GM19455 (cell line): ENCODE measurements around the gene CDCP2.
"Not testable (repeated sequence)": the region's sequence is repeated elsewhere in the genome, so short reads cannot be mapped to it uniquely, and the experiment has no call there.

Source experiments
- ATAC-seq: cut with Tn5 transposase; IDR thresholded peaks from one replicate; pipeline ENCODE4 v1.9.1; 2021; ENCODE audit not compliant: unreplicated experiment

CDCP2 gene

GRCh38 chr1:54118704-54119103 lies 34.1 kb downstream of the CDCP2 start:
- ATAC-seq = no peak

DNA sequence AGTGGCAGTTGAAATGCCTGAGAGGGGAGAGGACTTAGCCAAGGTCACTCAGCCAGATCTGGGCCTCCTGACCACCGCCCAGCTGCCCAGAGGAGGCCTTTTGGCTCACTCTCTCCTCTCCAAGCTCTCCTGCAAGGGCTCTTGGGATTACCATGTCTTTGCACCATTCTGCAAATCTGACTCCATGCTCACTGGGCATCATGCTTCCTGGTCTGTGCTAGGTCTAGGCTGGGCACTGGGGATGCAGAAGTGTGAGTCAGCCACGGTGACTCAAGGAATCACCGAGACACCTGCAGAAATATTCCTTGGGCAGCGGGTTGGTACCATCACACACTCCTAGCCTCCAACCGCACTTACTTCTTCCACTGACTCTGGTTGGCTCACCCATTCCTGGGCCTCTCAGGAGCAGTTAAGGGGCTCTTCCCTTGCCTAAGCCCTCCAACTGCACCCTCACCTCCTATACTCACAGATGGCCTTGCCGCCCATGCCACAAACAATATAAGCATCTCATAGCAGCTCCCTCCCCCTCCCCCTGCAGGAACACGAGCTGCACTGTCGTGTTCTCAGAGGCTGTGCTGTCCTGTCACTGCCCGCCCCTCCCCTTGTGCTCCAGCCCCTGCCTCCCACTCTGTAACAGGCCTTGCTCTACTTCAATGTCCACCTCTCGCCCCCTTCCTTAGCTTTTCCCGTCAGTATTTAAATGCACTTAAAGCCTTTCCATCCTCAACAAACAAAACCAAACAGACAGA lies 34.8 kb downstream of the CDCP2 start:
- no peak for ATAC-seq

- ATAC-seq = no peak
These were observed 37.3 kb downstream of the CDCP2 start for GRCh38 chr1:54115520-54115919.

DNA sequence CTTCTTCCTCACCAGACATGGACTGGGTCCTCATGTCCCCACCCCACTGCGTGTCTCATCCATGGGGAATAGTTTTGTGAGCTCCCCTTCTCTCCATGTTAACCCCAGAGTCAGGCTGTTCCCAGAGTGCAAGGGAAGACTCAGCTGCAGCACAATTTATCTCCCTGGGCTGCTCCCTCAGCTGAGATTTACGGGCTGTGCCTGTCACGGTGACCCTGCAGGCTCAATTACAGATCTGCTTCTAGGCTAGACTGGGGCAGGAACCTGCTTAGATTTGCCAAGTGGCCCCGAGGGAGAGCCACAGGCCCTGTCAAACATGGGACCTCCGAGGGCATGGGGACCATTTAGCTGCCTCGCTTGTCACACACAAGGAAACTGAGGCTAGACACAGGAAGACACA lies 37.8 kb downstream of the CDCP2 start:
- no peak for ATAC-seq

DNA sequence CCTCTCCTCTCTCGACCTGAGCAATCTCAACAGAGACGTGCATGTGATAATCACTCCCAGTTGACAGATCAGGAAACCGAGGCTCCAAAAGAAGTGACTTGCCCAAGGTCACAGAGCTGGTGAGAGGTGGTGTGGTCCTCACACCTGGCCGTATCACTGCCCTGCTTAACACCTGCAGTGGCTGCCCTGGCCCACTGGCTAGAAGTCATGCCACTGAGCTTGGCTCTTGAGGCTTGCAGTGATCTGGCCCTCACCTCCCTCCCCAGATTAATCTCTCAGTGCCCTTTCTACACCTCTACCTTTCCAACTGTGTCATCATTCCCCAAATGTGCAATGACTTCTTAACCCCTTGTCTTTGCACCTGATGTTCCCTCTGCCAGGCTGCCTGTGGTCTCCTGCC lies 38.8 kb downstream of the CDCP2 start:
- no peak for ATAC-seq

DNA sequence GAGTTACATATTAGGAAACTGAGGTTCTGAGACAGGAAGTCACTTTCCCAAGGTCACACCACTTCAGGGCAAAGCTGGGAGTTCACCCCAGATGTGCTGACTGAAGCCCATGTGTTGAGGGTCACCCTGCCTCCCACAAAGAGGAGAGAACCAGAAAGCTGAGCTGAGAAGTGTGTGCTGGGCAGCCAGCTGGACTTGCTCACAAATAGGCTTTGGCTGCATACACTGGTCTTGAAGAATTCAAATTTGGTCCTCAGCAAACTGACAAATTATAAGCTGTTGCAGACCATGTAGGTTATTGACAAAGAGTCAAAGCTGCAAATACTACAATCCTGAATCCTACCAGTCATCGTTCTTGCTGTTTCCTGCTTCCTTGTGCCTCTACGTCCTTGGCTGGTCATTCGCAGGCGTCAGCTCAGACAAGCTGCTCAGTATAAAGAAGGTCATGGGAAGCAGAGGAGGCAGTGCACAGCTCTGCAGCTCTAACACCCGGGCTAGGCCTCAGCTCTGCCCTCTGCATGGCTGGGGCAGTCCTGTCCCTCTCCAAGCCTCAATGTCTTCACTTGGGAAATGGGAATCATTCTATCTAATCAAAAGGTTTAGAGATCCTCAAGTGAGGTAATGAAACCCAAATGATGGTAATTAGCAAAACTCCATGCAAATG lies 40.0 kb downstream of the CDCP2 start:
- ATAC-seq = no peak

DNA sequence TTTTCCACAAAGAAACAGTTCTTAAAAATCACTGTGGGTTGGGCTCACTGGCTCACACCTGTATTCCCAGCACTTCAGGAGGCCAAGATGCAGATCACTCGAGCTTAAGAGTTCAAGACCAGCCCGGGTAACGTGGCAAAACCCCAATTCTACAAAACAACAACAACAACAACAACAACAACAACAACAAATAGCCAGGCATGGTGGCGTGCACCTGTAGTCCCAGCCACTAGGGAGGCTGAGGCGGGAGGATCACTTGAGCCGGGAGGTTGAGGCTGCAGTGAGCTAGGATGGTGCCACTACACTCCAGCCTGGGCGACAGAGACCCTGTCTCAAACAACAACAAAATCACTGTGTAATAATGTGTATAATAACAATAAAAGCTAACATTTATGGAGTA lies 40.8 kb downstream of the CDCP2 start:
- no peak for ATAC-seq

DNA sequence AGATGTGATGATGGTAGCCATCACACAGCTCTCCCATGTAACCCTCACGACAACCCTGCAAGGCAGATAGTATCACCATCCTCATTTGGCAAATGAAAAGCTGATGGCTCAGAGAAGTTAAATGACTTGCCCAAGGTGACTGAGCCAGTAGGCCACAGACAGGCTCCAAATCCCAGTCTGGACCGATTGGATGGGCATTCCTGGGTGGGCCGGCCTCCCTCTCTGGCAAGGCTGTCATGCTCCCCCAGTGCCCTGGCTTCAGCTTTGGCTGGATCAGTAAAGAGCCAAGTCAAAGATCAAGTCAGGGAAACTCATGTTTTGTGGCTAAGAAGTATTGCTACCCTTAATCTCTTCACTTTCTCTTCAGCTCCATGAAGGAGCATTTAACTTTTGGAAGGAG lies 41.2 kb downstream of the CDCP2 start:
- ATAC-seq = no peak

GRCh38 chr1:54110996-54111395 lies 41.8 kb downstream of the CDCP2 start:
- ATAC-seq = no peak

DNA sequence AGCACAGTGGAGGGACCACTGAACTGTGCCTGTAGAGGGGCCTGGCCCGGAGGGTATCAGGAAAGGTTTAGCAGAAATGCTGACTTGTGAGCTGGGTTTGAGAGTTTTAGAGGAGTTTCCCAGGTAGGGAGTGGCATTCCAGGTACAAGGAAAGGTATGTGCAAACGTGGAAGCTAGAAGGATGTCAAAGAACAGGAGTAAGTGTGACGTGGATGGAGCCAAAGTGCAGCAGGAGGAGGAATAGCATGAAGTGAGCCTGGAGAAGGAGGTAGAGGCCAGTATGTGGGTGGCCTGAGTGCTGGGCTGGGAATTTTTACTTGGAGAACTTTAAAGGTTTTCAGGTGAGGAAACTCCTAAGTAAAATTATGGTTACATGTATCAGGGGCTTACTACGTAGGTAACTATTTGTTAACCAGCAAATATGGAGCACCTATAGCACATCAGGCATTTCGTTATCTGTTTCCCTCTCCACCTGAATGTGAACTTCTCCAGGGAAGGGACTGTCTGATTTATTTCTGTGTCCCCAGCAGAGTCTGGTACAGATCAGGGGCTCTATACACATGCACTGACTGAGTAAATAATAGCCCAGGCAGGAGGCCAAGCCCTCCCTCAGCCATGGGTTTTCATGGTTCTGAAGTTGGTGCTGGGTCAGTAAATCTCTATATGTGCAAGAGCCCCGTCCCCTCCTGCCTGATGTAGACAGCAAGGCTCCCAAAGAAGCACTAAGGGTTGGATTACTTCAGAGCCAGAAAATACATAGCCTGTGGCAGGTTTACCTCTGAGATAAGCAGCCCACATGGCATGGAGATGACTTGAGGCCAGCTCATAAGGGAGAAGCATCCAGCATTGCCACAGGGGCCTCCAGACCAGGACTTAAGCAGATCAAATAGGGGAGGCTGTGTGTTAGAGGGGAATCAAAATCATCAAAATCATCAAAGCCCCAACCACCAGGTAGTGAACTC lies 43.4 kb downstream of the CDCP2 start:
- no peak for ATAC-seq

GRCh38 chr1:54108156-54108555 lies 44.6 kb downstream of the CDCP2 start:
- ATAC-seq = no peak

- no peak for ATAC-seq
These were observed 45.7 kb downstream of the CDCP2 start for GRCh38 chr1:54107131-54107530.

GRCh38 chr1:54105736-54106269 lies 47.0 kb downstream of the CDCP2 start:
- ATAC-seq = no peak

GRCh38 chr1:54105080-54105479 lies 47.7 kb downstream of the CDCP2 start:
- no peak for ATAC-seq

DNA sequence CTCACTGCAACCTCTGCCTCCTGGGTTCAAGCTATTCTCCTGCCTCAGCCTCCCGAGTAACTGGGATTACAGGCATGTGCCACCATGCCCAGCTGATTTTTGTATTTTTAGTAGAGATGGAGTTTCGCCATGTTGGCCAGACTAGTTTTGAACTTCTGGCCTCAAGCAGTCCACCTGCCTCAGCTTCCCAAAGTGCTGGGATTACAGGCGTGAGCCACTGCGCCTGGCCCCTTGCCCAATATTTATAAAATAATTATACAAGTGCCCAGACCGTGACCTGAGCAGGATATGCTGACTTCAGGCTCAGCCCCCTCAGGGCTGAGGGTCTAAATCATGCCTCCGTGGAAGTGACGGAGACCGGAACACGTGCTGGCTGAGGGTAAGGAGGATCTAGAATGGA lies 48.2 kb downstream of the CDCP2 start:
- ATAC-seq = not testable (repeated sequence)

DNA sequence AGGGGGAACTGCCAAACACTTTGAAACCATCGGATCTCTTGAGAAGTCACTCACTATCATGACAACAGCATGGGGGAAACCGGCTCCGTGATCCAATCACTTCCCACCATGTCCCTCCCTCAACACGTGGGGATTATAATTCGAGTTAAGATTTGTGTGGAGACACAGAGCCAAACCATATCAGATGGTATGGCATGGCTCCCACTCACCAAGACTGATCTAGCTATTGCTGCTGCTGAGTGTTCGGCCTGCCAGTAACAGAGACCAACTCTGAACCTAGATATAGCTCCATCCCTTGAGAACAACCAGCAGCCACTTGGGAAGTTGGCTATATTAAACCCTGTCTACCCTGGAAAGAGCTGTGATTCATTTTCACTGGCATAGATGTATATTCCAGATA lies 49.4 kb downstream of the CDCP2 start:
- ATAC-seq = no peak

DNA sequence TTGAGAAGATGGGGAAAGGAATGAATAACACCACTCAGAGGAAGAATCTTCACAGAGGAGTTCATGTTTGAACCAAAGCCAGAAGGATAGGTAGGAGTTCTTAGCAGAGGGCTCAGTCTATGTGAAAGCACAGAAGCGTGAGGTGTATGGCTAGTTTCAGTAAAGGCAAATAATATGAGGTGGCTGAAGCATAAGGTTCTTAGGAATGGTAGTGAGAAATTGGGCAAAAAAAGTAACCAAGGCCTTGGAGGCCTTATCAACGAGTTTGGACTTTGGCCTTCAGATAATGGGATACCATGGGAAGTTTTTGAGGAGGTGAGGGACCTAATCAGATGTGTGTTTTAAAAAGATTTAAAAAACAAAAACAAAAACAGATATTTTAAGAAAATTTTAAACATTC lies 52.3 kb downstream of the CDCP2 start:
- ATAC-seq = no peak

DNA sequence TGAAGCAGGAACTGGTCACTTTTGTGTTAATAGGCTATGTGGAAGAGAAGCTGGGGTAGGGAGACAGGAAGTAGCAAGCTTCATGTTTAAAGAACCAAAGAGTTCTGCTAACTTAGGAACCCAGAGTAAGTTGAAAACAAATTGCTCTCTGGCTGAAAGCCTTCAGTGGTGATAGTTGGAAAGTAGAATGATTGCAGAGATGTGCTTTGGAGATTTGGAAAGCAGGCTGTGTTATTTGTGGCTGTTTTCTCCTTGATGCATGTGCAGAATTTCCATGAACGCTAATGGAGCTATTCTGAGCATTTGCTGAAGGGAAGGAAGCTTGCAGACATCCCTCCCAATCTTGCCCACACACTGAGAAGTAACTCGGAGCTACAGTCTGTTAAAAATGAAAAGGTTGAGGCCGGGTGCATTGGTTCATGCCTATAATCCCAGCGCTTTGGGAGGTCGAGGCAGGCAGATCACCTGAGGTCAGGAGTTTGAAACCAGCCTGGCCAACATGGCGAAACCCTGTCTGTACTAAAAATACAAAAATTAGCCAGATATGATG lies 53.7 kb downstream of the CDCP2 start:
- ATAC-seq = no peak

DNA sequence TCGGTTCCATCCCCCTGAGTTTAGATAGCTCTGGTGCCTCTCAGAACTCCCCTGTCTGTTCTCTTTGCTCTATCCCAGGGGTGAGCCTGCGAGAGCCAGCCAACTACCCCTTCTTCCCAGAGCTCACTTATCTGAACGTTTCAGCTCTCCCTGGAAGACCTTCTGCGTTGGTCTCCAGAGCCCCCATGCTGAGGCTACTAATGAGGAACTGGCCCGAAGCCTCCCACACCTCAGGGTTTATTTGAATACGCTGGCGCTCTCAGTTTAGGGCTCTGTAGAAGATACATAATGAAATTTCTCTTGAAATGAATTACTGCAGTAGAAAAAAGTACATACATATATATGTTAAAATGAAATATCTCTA lies 55.9 kb downstream of the CDCP2 start:
- no peak for ATAC-seq

GRCh38 chr1:54096227-54096876 lies 56.4 kb downstream of the CDCP2 start:
- ATAC-seq = no peak
